HEK293 (cell line): ENCODE results near the gene WDR41.
"Not testable (repeated sequence)": the region's sequence is repeated elsewhere in the genome, so short reads cannot be mapped to it uniquely, and the experiment has no call there.

Source experiments
- CTCF ChIA-PET: fragments of 350-600 bp; formaldehyde crosslinking; extraction: SDS; loops from one replicate; lab custom pipeline; 2021; ENCODE audit warnings: antibody characterized with exemption; lab: Yijun Ruan, JAX
- POLR2A ChIA-PET: fragments of 300-600 bp; formaldehyde crosslinking; extraction: SDS; loops from one replicate; lab custom pipeline; 2020; ENCODE audit warnings: antibody characterized with exemption, inconsistent platforms; lab: Yijun Ruan, JAX
- H3K27ac ChIP-seq: fragments of 200-500 bp; sonication (Bioruptor generic); 2 replicates; pipeline ENCODE4 v1.5.1; 2014; ENCODE audit warnings: low read depth, low read length, control low read depth, inconsistent platforms; ENCODE audit errors: extremely low read depth
- H3K36me3 ChIP-seq, 2 experiments: fragments of 200-500 bp in 1 of 2; sonication (Bioruptor generic) in 1 of 2; 1 replicate in 1 of 2; 2 replicates in 1 of 2; pipeline ENCODE4 v1.5.1; 2014 to 2017; ENCODE audit warnings: inconsistent platforms in 2 of 2, low read length in 2 of 2; ENCODE audit not compliant: control insufficient read depth in 2 of 2, insufficient read depth in 1 of 2
- H3K4me1 ChIP-seq: fragments of 200-500 bp; sonication (Bioruptor generic); 2 replicates; pipeline ENCODE4 v1.5.1; 2014; ENCODE audit warnings: mild to moderate bottlenecking, low read length, inconsistent platforms; ENCODE audit not compliant: control insufficient read depth, insufficient read depth
- H3K4me3 ChIP-seq: 2 replicates; pipeline ENCODE4 v1.5.1; 2011; ENCODE audit warnings: low read depth, mild to moderate bottlenecking, control low read depth, low read length, moderate library complexity
- H3K9me3 ChIP-seq: fragments of 200-500 bp; sonication (Bioruptor generic); 2 replicates; pipeline ENCODE4 v1.5.1; 2014; ENCODE audit warnings: low read depth, low read length, inconsistent platforms; ENCODE audit not compliant: control insufficient read depth, insufficient read depth
- BCL11B ChIP-seq: fragments of 450-650 bp; formaldehyde crosslinking; IDR thresholded peaks from 2 replicates; pipeline ENCODE4 v1.5.1; 2016; ENCODE audit warnings: low read depth, missing biosample characterization, missing genetic modification characterization
- BCL6B ChIP-seq: fragments of 450-650 bp; formaldehyde crosslinking; IDR thresholded peaks from 2 replicates; pipeline ENCODE4 v1.5.1; 2017; ENCODE audit warnings: missing biosample characterization, missing genetic modification characterization
- HIC1 ChIP-seq: fragments of 450-650 bp; formaldehyde crosslinking; IDR thresholded peaks from 2 replicates; pipeline ENCODE4 v1.5.1; 2016; ENCODE audit warnings: missing biosample characterization, missing genetic modification characterization
- HOXC10 ChIP-seq: sonication (generic); formaldehyde crosslinking; IDR thresholded peaks from 2 replicates; pipeline ENCODE4 v1.8.1; 2023; ENCODE audit warnings: mild to moderate bottlenecking, missing genetic modification reagents
- KLF10 ChIP-seq: fragments of 450-650 bp; IDR thresholded peaks from 2 replicates; pipeline ENCODE4 v1.5.1; 2018; ENCODE audit warnings: missing biosample characterization, mild to moderate bottlenecking, missing genetic modification characterization
- KLF7 ChIP-seq: fragments of 450-650 bp; formaldehyde crosslinking; IDR thresholded peaks from 2 replicates; pipeline ENCODE4 v1.5.1; 2016; ENCODE audit warnings: missing biosample characterization, missing genetic modification characterization, borderline replicate concordance
- OSR2 ChIP-seq: fragments of 450-650 bp; formaldehyde crosslinking; IDR thresholded peaks from 2 replicates; pipeline ENCODE4 v1.5.1; 2016; ENCODE audit warnings: missing biosample characterization, missing genetic modification characterization
- TRIM28 ChIP-seq: IDR thresholded peaks from 2 replicates; pipeline ENCODE4 v1.6.1; 2011; ENCODE audit warnings: low read length, control low read depth, borderline replicate concordance
- ZBTB26 ChIP-seq: fragments of 450-650 bp; formaldehyde crosslinking; optimal IDR thresholded peaks from 2 replicates; pipeline ENCODE3; 2016; ENCODE audit warnings: missing biosample characterization, mild to moderate bottlenecking, missing genetic modification characterization
- ZNF473 ChIP-seq: fragments of 450-650 bp; formaldehyde crosslinking; IDR thresholded peaks from 2 replicates; pipeline ENCODE4 v1.5.1; 2017; ENCODE audit warnings: missing biosample characterization, missing genetic modification characterization
- ZNF555 ChIP-seq: fragments of 450-650 bp; formaldehyde crosslinking; conservative IDR thresholded peaks from 2 replicates; pipeline ENCODE4 v1.5.1; 2017; ENCODE audit warnings: missing biosample characterization, mild to moderate bottlenecking, missing genetic modification characterization, inconsistent platforms
- ZNF707 ChIP-seq: fragments of 450-650 bp; formaldehyde crosslinking; IDR thresholded peaks from 2 replicates; pipeline ENCODE4 v1.5.1; 2016; ENCODE audit warnings: missing biosample characterization, missing genetic modification characterization
- ZXDB ChIP-seq: fragments of 450-650 bp; formaldehyde crosslinking; IDR thresholded peaks from 2 replicates; pipeline ENCODE4 v1.5.1; 2016; ENCODE audit warnings: missing biosample characterization, missing genetic modification characterization

The WDR41 gene

GRCh38 chr5:77390221-77390620 is 101.9 kb downstream of the WDR41 start:
- TF ChIP-seq ZXDB (tag by site-specific recombination) (no peak), BCL6B (tag by site-specific recombination) (no peak), ZNF555 (no peak), TRIM28 (no peak), ZNF473 (no peak), HOXC10 (no peak), ZBTB26 (tag by site-specific recombination) (no peak), HIC1 (tag by site-specific recombination) (no peak), BCL11B (tag by site-specific recombination) (no peak), KLF7 (no peak), ZNF707 (tag by site-specific recombination) (no peak), KLF10 (tag by site-specific recombination) (no peak)
- no peaks in the 10 kb centered on the region for H3K9me3 ChIP-seq
- no peak overlapping the region for H3K27ac ChIP-seq
- CTCF ChIA-PET, result interaction anchor here (0.7 kb wide), 1 partner anchor 261 kb away, joined by 3 read pairs; no protein-coding TSS in a partner anchor
- POLR2A ChIA-PET, result no interaction called here
- H3K36me3 ChIP-seq, result no peaks in the 10 kb centered on the region
- H3K4me3 ChIP-seq, result no peak overlapping the region
- no peaks in the 10 kb centered on the region for H3K4me1 ChIP-seq

GRCh38 chr5:77389746-77390145 is 102.4 kb downstream of the WDR41 start:
- no peak overlapping the region for H3K27ac ChIP-seq
- no peak for TF ChIP-seq OSR2 (tag by site-specific recombination)
- TF ChIP-seq, all 188 proteins: peak for 0
- Histone ChIP-seq H3K4me3 (no peak overlapping the region), H3K36me3 (no peaks in the 10 kb centered on the region), H3K4me1 (no peaks in the 10 kb centered on the region), H3K9me3 (no peaks in the 10 kb centered on the region)
- ChIA-PET POLR2A (no interaction called here), CTCF (no interaction called here)

GRCh38 chr5:77386340-77386739 is 105.8 kb downstream of the WDR41 start:
- POLR2A ChIA-PET, H3K27ac ChIP-seq, H3K9me3 ChIP-seq, CTCF ChIA-PET, H3K4me1 ChIP-seq, H3K4me3 ChIP-seq, H3K36me3 ChIP-seq: not testable (repeated sequence)

- POLR2A ChIA-PET, H3K4me3 ChIP-seq, H3K36me3 ChIP-seq, CTCF ChIA-PET, H3K4me1 ChIP-seq, H3K9me3 ChIP-seq, H3K27ac ChIP-seq: not testable (repeated sequence)
Measured at GRCh38 chr5:77383336-77383735, 108.8 kb downstream of the WDR41 start.
